ENCODE results near the gene ADAD1.

Gene ADAD1

GRCh38 chr4:122456231-122457116 is 77.7 kb downstream of the ADAD1 start, which contains the start of gene IL2:
Gene IL2, minus strand, starts transcription at chr4:122456725. Its CDS starts 285 bp downstream, at chr4:122456440.
- DNase-seq, result no peak

- no peak for DNase-seq
Observed at GRCh38 chr4:122458625-122459024, 79.8 kb downstream of the ADAD1 start.

- no peak for DNase-seq
Observed at GRCh38 chr4:122469457-122469856, 90.6 kb downstream of the ADAD1 start.

GRCh38 chr4:122475233-122475632 is 96.4 kb downstream of the ADAD1 start:
- DNase-seq, result no peak

- DNase-seq, result no peak
Observed at GRCh38 chr4:122476126-122476525, 97.3 kb downstream of the ADAD1 start.

- DNase-seq, result no peak
Observed at GRCh38 chr4:122476745-122477144, 97.9 kb downstream of the ADAD1 start.

Measured in midbrain (tissue), 1 donor.